Measurements from ENCODE around the gene SMIM7. TPM values are rescaled to one million over a fixed set of nuclear protein-coding genes. Genes with fewer than 3 reads are reported as not detected.

SMIM7 gene
- total RNA-seq, result 66.2 TPM
- 144 TPM for polyA plus RNA-seq (ENCODE audit: insufficient read depth, low read depth, low replicate concordance)
- long read RNA-seq, donor 1, transcript SMIM7-210 (6 exons, 1,065 nt), result minor isoform, 5 of 41 reads
- long read RNA-seq, donor 1, transcript SMIM7-208 (5 exons, 2,776 nt), result major isoform, 22 of 41 reads
- long read RNA-seq, donor 1, transcript SMIM7-214 (4 exons, 1,075 nt), result minor isoform, 5 of 41 reads
- long read RNA-seq, donor 1, partial matches to known transcripts, result 0 of 41 reads
- long read RNA-seq, donor 1, other reads (novel, unspliced or antisense), result 0 of 41 reads
- long read RNA-seq, donor 2, transcript SMIM7-208 (5 exons, 2,776 nt), result major isoform, 25 of 52 reads
- long read RNA-seq, donor 2, transcript SMIM7-214 (4 exons, 1,075 nt), result minor isoform, 11 of 52 reads
- long read RNA-seq, donor 2, partial matches to known transcripts, result 6 of 52 reads
- long read RNA-seq, donor 2, other reads (novel, unspliced or antisense), result 0 of 52 reads
- long read RNA-seq, donor 3, transcript SMIM7-214 (4 exons, 1,075 nt), result minor isoform, 9 of 90 reads
- long read RNA-seq, donor 3, transcript SMIM7-208 (5 exons, 2,776 nt), result major isoform, 42 of 90 reads
- long read RNA-seq, donor 3, transcript SMIM7-207 (6 exons, 1,126 nt), result minor isoform, 5 of 90 reads
- long read RNA-seq, donor 3, transcript SMIM7-215 (6 exons, 975 nt), result minor isoform, 6 of 90 reads
- long read RNA-seq, donor 3, partial matches to known transcripts, result 18 of 90 reads
- long read RNA-seq, donor 3, other reads (novel, unspliced or antisense), result 0 of 90 reads
- long read RNA-seq, donor 4, transcript SMIM7-208 (5 exons, 2,776 nt), result major isoform, 28 of 64 reads
- long read RNA-seq, donor 4, transcript SMIM7-214 (4 exons, 1,075 nt), result minor isoform, 6 of 64 reads
- long read RNA-seq, donor 4, partial matches to known transcripts, result 19 of 64 reads
- long read RNA-seq, donor 4, other reads (novel, unspliced or antisense), result 0 of 64 reads
- long read RNA-seq, donor 5, partial matches to known transcripts, result 0 of 5 reads
- long read RNA-seq, donor 5, other reads (novel, unspliced or antisense), result 0 of 5 reads
- long read RNA-seq, donor 6, transcript SMIM7-208 (5 exons, 2,776 nt), result major isoform, 76 of 137 reads
- long read RNA-seq, donor 6, transcript SMIM7-217 (6 exons, 1,123 nt), result minor isoform, 6 of 137 reads
- long read RNA-seq, donor 6, transcript SMIM7-220 (5 exons, 534 nt), result minor isoform, 5 of 137 reads
- long read RNA-seq, donor 6, transcript SMIM7-214 (4 exons, 1,075 nt), result minor isoform, 23 of 137 reads
- long read RNA-seq, donor 6, partial matches to known transcripts, result 16 of 137 reads
- long read RNA-seq, donor 6, other reads (novel, unspliced or antisense), result 7 of 137 reads
- long read RNA-seq, donor 7, transcript SMIM7-208 (5 exons, 2,776 nt), result major isoform, 41 of 67 reads
- long read RNA-seq, donor 7, partial matches to known transcripts, result 1 of 67 reads
- long read RNA-seq, donor 7, other reads (novel, unspliced or antisense), result 12 of 67 reads
- long read RNA-seq, donor 8, transcript SMIM7-214 (4 exons, 1,075 nt), result minor isoform, 6 of 67 reads
- long read RNA-seq, donor 8, transcript SMIM7-208 (5 exons, 2,776 nt), result major isoform, 42 of 67 reads
- long read RNA-seq, donor 8, partial matches to known transcripts, result 6 of 67 reads
- long read RNA-seq, donor 8, other reads (novel, unspliced or antisense), result 0 of 67 reads
- long read RNA-seq, donor 9, transcript SMIM7-208 (5 exons, 2,776 nt), result major isoform, 13 of 23 reads
- long read RNA-seq, donor 9, transcript SMIM7-214 (4 exons, 1,075 nt), result minor isoform, 5 of 23 reads
- long read RNA-seq, donor 9, partial matches to known transcripts, result 0 of 23 reads
- long read RNA-seq, donor 9, other reads (novel, unspliced or antisense), result 0 of 23 reads
- long read RNA-seq, donor 10, transcript SMIM7-214 (4 exons, 1,075 nt), result minor isoform, 5 of 46 reads
- long read RNA-seq, donor 10, transcript SMIM7-208 (5 exons, 2,776 nt), result major isoform, 21 of 46 reads
- long read RNA-seq, donor 10, transcript SMIM7-215 (6 exons, 975 nt), result minor isoform, 6 of 46 reads
- long read RNA-seq, donor 10, partial matches to known transcripts, result 9 of 46 reads
- long read RNA-seq, donor 10, other reads (novel, unspliced or antisense), result 0 of 46 reads

DNA sequence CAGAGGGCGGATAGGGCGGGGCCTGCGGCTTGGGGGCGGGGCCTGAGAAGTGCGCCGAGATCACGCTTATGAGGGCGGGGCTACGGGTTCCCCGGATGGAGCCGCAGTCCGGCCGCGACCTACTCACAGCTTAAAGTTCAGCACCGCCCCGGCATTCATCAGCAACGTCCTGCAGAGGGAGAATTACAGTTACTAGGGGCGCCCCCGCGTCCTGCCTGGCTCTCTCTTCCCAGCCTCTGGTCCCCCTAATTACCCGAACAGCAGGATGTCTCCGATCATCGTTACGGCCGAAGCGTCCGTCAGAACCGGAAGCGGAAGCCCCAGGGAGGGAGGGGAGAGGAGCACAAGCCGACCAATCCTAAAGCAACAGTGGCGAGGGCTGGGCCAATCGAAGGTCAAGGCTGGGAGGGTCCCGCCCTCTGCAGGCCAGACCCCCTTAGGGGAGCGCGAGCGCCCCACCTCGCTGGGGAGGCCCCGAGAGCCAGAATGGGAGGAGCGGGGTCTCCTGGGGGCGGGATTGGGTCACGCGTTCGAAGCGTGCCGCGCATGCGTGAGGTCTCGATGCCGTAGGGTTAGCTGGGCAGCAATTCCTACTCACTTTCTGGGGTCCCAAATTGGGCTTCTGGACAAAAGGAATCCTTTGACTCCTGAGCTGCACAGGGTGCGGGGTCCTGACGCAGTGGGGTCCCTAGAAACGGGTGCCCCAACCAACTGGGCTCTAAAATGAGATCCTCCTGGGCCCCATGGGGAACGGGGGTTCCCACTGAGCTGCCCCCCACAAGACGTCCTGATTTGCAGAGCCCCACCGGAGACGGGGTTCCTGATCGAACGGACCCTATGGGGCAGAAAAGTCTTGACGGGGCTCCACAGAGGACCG lies at the start of gene SMIM7:
Gene SMIM7, minus strand, starts transcription at position 313 of the 877 bp plus-strand sequence. Its CDS starts 34 bp downstream, at position 279.
- DNase-seq, result peak; percentile 99 to 100 (median 99)
- Histone ChIP-seq H3K9ac (ENCODE audit: low read length in 3 of 3) (peak within 1 kb of the TSS; percentile 79 to 89 (median 83)), H3K27ac (ENCODE audit: low read depth in 2 of 2, low read length in 2 of 2) (peak within 1 kb of the TSS; percentile 93 to 96), H3K9me3 (ENCODE audit: control insufficient read depth in 2 of 3, insufficient read depth in 1 of 3, low read length in 3 of 3) (no peaks in the 10 kb centered on the region), H3K36me3 (ENCODE audit: control insufficient read depth in 2 of 3, insufficient read depth in 3 of 3, low read length in 3 of 3) (peaks cover 5 to 19% (median 16%) of the 10 kb centered on the region in 3 donors), H3K4me3 (ENCODE audit: low read length in 3 of 3) (peak within 1 kb of the TSS; percentile 91 to 96 (median 92)), H3K27me3 (ENCODE audit: control insufficient read depth, insufficient read depth, low read length) (no peaks in the 10 kb centered on the region), H3K4me1 (ENCODE audit: control insufficient read depth in 2 of 3, insufficient read depth in 2 of 3, low read depth in 1 of 3, low read length in 3 of 3) (peaks cover 0 to 19% (median 5%) of the 10 kb centered on the region in 3 donors)
- FAIRE-seq, result peak; percentile 66
- TF ChIP-seq, protein P1, sequence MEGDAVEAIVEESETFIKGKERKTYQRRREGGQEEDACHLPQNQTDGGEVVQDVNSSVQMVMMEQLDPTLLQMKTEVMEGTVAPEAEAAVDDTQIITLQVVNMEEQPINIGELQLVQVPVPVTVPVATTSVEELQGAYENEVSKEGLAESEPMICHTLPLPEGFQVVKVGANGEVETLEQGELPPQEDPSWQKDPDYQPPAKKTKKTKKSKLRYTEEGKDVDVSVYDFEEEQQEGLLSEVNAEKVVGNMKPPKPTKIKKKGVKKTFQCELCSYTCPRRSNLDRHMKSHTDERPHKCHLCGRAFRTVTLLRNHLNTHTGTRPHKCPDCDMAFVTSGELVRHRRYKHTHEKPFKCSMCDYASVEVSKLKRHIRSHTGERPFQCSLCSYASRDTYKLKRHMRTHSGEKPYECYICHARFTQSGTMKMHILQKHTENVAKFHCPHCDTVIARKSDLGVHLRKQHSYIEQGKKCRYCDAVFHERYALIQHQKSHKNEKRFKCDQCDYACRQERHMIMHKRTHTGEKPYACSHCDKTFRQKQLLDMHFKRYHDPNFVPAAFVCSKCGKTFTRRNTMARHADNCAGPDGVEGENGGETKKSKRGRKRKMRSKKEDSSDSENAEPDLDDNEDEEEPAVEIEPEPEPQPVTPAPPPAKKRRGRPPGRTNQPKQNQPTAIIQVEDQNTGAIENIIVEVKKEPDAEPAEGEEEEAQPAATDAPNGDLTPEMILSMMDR (IDR thresholded peaks at IDR 0.05; ENCODE audit: borderline replicate concordance, extremely low read depth, insufficient read depth), result no peak
- intact Hi-C loops (cut with DNase I), result no loop called here

DNA sequence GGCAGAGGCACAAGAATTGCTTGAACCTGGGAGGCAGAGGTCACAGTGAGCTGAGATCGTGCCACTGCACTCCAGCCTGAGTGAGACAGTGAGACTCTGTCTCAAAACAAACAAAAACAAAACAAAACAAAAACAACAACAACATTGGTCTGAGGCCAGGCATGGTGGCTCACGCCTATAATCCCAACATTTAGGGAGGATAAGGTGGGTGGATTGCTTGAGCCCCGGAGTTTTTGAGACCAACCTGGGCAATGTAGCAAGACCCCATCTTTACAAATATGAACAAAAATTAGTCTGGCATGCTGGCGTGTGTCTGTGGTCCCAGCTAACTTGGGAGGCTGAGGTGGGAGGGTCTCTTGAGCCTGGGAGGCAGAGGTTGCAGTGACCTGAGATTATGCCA lies 43.7 kb upstream of the SMIM7 start:
- no peak for FAIRE-seq
- TF ChIP-seq, protein P1 (IDR thresholded peaks at IDR 0.05; ENCODE audit: borderline replicate concordance, extremely low read depth, insufficient read depth), result no peak

More for the DNA sequence above, 43.7 kb upstream of the SMIM7 start:
- H3K27ac ChIP-seq (ENCODE audit: low read depth in 2 of 2, low read length in 2 of 2), result no peak overlapping the region
- no peaks in the 10 kb centered on the region for H3K36me3 ChIP-seq (ENCODE audit: control insufficient read depth in 2 of 3, insufficient read depth in 3 of 3, low read length in 3 of 3)
- intact Hi-C loops (cut with DNase I), result no loop called here
- DNase-seq, result no peak
- no peaks in the 10 kb centered on the region for H3K4me1 ChIP-seq (ENCODE audit: control insufficient read depth in 2 of 3, insufficient read depth in 2 of 3, low read depth in 1 of 3, low read length in 3 of 3)
- no peaks in the 10 kb centered on the region for H3K27me3 ChIP-seq (ENCODE audit: control insufficient read depth, insufficient read depth, low read length)
- H3K9ac ChIP-seq (ENCODE audit: low read length in 3 of 3), result no peak overlapping the region
- no peak overlapping the region for H3K4me3 ChIP-seq (ENCODE audit: low read length in 3 of 3)
- no peaks in the 10 kb centered on the region for H3K9me3 ChIP-seq (ENCODE audit: control insufficient read depth in 2 of 3, insufficient read depth in 1 of 3, low read length in 3 of 3)
